Stimulated activated CD4-positive, alpha-beta T cell treated with anti-CD3 and anti-CD28 coated beads, Interleukin-1b, Interleukin-23, amount 100 ng/mL, for 1 hour (primary cell): Measurements from ENCODE around the gene GRIN2C.

Source experiments
- DNase-seq, 2 donors: peaks; one replicate each; pipeline ENCODE4 v3.0.0-alpha.2; 2020; ENCODE audit warnings: low read depth in 2 of 2

Gene GRIN2C

GRCh38 chr17:74848656-74849399 lies 10.9 kb downstream of the GRIN2C start:
- DNase-seq, result no peak

- no peak for DNase-seq
These were observed 13.1 kb downstream of the GRIN2C start for GRCh38 chr17:74846621-74847020.

GRCh38 chr17:74843352-74843627 lies 16.4 kb downstream of the GRIN2C start:
- DNase-seq, result no peak

DNA sequence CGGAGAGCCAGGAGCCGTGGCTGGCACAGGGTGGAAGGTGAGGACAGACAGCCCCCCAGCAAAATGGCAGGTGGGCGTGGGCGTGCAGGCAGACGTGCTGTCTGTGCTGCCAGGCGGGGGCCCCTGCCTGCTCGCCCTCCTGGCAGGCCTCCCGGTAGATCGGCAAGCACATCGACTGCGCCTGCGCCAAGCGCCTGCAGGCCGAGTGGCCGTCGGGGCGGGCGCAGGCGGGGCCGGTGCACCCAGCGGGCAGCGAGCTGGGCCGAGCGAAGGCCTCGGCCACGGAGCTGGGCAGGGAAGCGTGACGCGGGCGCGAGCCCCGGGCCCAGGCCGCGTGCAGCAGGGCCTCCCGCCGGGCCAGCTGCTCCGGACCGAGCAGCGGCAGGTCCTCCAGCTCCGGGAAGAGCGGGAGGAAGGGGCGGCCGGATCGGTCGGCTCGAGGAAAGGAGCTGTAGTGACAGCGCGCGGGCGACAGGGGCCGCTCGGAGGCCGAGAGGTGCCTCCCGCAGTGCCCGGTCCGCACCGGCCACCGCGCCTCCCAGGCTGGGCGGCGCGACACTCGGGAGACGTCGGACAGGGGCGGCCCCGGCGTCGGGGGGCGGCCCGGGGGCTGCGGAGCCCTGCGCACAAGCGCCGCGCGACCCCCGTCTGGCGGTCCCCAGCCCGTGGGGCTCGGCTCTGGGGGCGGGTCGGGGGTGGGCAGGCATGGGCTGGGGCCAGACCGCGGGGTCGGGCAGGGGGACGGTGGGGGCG lies 16.9 kb downstream of the GRIN2C start:
- no peak for DNase-seq

DNA sequence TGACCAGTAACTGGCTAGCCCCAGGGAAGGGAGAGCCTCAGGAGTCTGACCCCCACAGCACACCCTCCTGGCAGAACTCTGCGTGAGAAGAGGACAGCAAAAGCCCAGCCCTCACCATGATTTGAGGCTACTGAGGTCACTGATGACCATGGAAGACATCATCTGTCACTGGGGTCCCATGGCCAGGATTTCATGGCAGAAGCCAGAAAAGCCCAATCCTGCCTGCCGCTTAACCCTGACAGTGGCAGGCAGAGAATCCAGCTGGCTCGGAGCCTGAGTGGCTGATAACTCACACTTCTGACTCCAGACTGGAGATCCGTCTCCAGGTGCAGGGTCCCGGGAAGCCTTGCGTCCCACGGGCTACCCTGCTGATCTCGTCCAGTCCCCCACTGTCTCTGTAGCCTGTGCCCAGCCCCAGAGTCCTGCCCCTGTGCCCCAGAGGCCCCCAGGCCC lies 17.5 kb downstream of the GRIN2C start:
- no peak for DNase-seq

DNA sequence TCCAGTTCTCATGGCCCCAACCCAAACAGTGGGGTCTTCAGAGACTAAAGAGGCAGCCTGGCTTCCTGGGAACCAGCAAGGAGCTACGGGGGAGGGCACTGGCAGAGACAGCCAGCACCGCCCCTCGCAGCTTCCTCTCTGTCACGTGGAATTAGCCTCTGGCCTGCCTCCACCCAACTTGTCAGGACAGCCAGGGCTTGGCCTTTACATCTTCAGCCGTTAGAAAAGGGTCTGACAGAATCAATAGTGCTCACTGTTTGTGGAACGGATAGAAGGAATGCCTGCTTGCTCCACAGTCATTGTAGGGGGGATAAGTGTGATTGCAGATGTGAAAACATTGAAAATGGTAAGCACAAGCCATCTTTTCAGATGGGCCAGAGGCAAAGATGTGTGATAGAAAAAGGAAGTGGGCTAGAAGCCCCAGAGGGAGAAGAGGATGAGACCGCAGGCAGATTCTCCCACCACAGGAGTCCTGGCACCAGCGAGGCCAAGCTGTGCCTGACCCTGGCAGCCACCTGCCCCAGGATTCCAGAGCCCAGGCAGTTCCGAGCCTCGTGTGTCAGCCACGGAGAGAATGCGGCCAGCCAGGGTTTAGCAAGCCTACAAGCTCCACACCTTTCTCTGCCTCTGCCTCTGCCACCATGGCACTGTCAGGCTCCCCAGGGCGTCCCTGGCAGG lies 18.6 kb downstream of the GRIN2C start:
- DNase-seq, result no peak

GRCh38 chr17:74839990-74840852 lies 19.5 kb downstream of the GRIN2C start:
- DNase-seq, result no peak

DNA sequence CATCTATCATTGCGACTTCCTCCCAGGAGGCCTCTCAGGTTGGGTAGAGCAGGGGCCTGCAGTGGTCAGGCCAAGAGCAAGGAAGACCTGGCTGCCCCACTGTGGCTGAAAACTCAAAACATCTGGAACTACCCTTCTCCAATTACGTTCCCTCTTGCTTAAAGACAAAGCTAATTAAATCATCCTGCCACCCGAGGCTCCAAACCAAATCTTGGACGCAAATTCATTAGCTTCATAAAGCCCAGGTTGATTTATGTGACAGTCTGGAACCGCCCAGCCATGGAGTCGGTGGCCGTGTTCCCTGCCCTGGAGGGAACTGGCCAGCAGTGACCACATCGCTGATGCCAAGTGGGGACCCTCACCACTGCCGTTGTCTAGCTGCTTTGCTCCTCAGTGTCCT lies 21.4 kb downstream of the GRIN2C start:
- DNase-seq, result no peak

- no peak for DNase-seq
These were observed 22.8 kb downstream of the GRIN2C start for GRCh38 chr17:74836691-74837467.

DNA sequence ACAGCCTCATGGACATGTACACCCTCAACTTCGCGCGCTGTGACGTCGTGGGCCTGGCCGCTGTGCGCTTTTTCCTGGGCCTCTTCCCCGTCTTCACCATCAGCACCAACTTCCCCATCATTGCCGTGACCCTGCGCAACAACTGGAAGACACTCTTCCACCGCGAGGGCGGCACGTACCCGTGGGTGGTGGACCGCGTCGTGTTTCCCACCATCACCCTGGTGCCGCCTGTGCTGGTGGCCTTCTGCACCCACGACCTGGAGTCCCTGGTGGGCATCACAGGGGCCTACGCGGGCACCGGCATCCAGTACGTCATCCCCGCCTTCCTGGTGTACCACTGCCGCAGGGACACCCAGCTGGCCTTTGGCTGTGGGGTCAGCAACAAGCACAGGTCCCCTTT lies 23.5 kb downstream of the GRIN2C start:
- no peak for DNase-seq

GRCh38 chr17:74833501-74834377 lies 25.9 kb downstream of the GRIN2C start:
- DNase-seq, result no peak

GRCh38 chr17:74832421-74832820 lies 27.3 kb downstream of the GRIN2C start:
- no peak for DNase-seq

DNA sequence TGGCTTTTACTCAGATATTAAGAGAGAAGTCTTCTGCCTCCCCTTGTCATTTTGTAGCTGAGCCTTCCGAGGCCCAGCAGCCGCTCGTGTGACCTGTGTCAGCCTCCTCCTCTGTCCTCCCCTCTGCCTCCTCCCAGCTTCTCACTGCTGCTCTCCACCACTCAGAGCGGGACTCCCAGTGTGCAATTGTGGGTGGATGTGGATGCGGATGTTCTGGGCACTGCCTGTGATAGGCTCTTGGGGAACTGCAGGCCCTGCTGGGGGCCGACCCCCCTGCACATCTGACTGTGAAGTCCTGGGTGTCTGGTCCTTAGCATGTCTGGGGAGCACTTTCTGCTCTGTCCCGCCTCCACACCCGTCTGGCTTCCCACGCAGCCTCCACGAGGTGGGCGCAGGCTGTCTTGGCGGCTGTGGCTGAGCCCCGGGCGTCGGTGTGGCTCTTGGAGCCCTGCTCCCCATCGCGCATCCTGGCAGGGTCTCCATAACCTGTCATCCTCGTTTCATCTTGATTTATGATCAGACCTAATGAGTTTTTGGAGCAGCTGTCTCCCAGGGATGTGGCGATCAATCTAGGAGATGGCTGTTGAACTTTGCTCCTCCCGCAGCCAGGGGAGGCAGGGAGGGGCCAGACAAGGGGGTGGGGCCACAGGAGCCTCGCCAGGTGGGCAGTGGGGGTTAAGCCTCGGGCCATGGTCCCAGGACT lies 28.1 kb downstream of the GRIN2C start:
- DNase-seq, result no peak

DNA sequence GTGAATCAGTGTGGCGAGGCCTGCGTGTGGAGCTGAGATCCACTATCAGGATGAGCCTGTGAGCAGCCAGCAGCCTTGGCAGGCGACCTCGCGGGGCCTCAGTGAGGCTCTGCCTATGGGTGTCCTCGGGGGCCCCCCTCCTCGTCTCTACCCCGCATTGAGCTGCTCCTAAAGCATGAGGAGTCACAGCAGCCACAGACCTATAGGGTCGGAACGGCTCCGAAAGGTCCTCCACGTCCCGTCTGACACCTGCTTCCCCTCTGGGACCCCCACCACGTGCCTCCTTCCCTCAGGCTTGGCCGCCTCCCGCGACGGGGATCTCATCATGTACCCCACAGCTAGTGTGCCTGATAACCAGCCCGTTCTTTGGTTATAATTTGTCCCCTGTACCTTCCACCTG lies 28.8 kb downstream of the GRIN2C start:
- DNase-seq, result no peak

- DNase-seq, result no peak
These were observed 31.9 kb downstream of the GRIN2C start for GRCh38 chr17:74827800-74828199.

DNA sequence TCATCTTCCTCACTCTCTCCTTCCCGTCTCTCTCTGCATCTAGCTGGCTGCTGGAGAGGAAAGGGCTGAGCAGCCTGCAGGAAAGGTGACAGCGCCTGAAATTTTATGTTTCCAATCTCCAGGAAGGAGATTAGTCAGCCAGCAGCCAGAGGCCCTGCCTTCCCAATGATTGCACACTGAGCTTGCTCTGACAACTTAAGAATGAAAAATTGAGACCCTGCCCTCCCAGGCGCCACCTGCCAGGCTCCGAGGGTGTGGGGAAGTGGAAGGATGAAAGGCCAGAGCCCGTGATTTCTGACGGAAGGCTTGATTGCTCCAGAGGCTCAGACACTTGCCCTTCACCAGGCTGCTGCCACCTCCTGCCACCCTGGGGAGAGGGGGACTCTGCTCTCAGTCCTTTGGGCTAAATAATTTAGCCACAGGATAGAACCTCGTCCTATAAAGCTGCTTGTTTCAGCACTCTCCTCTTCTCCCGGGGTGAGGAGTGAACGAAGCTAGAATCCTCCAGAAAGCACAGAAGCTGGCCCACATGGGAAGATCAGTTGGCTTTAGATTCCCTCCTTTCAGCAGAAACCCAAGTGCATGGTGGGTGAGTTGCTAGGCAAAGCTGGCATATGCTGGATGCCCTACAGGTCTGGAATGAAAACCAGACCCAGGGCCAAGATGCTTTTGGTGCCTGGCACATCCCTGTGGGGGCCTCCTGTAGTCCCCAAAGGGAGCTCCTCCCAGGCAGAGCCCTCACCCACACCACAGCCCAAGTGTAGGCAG lies 33.5 kb downstream of the GRIN2C start:
- DNase-seq, result no peak

DNA sequence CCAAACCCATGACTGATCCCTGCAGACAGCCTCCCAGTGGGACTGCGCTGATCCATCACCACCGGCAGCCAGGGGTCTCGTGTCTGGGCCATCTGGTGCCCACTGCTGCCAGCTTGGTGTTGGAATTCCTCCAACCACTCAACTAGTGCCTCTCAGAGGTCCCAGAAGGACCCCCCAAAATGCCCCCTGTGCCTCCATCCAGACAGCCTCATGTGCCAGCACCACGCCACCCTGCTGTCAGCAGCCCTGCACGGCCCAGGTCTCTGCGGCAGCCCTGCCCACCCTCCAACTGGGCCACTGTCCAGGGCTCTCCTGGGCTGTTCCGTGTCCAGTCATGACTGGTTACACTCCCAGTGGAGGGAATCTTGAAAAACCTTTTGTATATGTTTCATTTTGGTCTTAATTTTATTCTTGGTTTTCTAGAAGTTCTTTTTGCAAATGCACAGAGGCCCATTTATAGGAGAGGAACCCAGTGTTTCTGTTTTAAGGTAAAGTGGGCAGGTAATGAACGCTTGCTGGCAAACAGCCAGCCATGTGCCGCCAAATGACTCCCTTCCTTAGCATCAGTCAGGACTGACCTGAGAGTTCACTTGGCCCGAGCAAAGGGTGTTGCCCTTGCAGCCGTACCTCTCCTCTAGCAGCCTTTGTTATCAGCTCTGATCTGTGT lies 34.6 kb downstream of the GRIN2C start:
- DNase-seq, result no peak

DNA sequence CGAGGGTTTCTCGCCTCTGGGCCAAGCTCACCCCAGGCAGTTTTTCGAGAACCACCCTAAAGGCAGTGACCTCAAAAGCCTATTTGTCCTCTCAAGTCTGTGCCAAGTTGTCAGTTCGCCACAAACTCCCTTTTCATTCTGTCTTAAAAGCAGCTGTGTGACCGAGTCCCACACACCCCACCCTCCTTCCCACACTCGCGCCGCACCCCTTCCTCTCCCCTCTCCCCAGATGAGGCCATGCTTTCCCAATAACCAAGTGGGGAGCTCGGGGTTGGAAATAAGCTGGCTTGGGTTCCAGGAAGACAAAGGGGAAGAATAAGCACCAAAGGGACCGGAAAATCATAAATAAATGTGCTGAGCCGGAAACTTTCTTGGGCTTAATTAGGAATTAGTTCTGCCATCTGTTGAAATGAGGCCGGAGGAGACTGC lies 36.7 kb downstream of the GRIN2C start:
- DNase-seq, result no peak
